HCT116 (cell line): ENCODE results near the gene BLNK.

Source experiments
- CBX3 ChIP-seq: IDR thresholded peaks from 2 replicates; pipeline ENCODE4 v1.6.1; 2012; ENCODE audit warnings: low read depth
- EZH2 ChIP-seq: fragments of 200-600 bp; sonication (generic); IDR thresholded peaks from 2 replicates; pipeline ENCODE4 v1.6.1; 2017; ENCODE audit warnings: antibody characterized with exemption, mixed run types
- POLR2A ChIP-seq: IDR thresholded peaks from 2 replicates; pipeline ENCODE4 v1.7.0; 2011; ENCODE audit warnings: borderline replicate concordance; ENCODE audit not compliant: insufficient read depth, insufficient read length; ENCODE audit errors: extremely low read depth
- POLR2AphosphoS5 ChIP-seq: IDR thresholded peaks from 2 replicates; pipeline ENCODE4 v1.6.1; 2011; ENCODE audit warnings: mild to moderate bottlenecking, low read depth, low read length, moderate library complexity
- RAD21 ChIP-seq: IDR thresholded peaks from 2 replicates; pipeline ENCODE4 v1.6.1; 2012; ENCODE audit warnings: low read depth, mild to moderate bottlenecking
- TF ChIP-seq, protein P1 (sequence below), 3 experiments: fragments of 200-600 bp in 1 of 3; sonication (generic) in 1 of 3; IDR thresholded peaks in 2 of 3; conservative IDR thresholded peaks in 1 of 3; 2 replicates each; pipeline ENCODE4 v1.5.1; 2012 to 2017; ENCODE audit warnings: low read depth in 2 of 3, low read length in 2 of 3, antibody characterized with exemption in 1 of 3, borderline replicate concordance in 1 of 3, control low read depth in 1 of 3, mild to moderate bottlenecking in 1 of 3, mixed read lengths in 1 of 3, mixed run types in 1 of 3, moderate library complexity in 1 of 3; ENCODE audit not compliant: insufficient read depth in 1 of 3

DNA sequence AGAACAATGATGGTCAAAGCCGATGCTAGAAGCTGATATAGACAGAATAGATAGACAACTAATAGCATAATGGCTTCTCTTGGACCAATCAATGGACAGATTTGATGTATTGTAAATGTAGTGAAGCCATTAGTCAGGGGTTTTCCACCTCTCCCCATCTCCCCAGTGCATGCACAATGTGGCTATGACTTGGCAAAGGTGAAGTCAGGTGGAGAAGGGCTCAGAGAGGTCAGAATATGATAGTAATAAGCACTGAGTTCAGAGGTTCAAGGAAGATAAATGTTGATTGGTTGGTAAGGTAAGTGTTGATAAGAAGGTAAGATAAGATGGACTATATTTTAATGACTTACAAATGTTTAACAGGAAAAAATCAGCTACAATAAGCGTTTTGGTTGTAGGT lies 28.5 kb downstream of the BLNK start:
- TF ChIP-seq RAD21 = no peak
- TF ChIP-seq, protein P1, sequence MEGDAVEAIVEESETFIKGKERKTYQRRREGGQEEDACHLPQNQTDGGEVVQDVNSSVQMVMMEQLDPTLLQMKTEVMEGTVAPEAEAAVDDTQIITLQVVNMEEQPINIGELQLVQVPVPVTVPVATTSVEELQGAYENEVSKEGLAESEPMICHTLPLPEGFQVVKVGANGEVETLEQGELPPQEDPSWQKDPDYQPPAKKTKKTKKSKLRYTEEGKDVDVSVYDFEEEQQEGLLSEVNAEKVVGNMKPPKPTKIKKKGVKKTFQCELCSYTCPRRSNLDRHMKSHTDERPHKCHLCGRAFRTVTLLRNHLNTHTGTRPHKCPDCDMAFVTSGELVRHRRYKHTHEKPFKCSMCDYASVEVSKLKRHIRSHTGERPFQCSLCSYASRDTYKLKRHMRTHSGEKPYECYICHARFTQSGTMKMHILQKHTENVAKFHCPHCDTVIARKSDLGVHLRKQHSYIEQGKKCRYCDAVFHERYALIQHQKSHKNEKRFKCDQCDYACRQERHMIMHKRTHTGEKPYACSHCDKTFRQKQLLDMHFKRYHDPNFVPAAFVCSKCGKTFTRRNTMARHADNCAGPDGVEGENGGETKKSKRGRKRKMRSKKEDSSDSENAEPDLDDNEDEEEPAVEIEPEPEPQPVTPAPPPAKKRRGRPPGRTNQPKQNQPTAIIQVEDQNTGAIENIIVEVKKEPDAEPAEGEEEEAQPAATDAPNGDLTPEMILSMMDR (IDR thresholded peaks at IDR 0.05 in 2 of 3, conservative IDR thresholded peaks at IDR 0.05 in 1 of 3; ENCODE audit: borderline replicate concordance in 1 of 3, insufficient read depth in 1 of 3, low read depth in 2 of 3, low read length in 2 of 3) = 0 out of 6 replicates have a peak, but pooled peaks of 1 of the 3 experiments have one; percentile 10
- TF ChIP-seq POLR2A = no peak
- no peak for TF ChIP-seq POLR2AphosphoS5
- TF ChIP-seq EZH2 = no peak
- TF ChIP-seq CBX3 = no peak
